K562 (cell line): ENCODE data around the gene NT5DC4. TPM values are rescaled to one million over a fixed set of nuclear protein-coding genes. Genes with fewer than 3 reads are reported as not detected.

Experiments
- HMGN3 ChIP-seq: IDR thresholded peaks from 2 replicates; pipeline ENCODE4 v1.6.1; 2011; ENCODE audit warnings: borderline replicate concordance, low read depth, mild to moderate bottlenecking, mixed read lengths, low read length; ENCODE audit not compliant: insufficient read length; ENCODE audit errors: extremely low read depth
- HNRNPK ChIP-seq: fragments of 200-400 bp; formaldehyde crosslinking; IDR thresholded peaks from one replicate; pipeline ENCODE4 v1.6.1; 2018; ENCODE audit warnings: mild to moderate bottlenecking, low read depth, low read length; ENCODE audit not compliant: poor library complexity, severe bottlenecking
- MEIS2 ChIP-seq: fragments of 450-650 bp; IDR thresholded peaks from 2 replicates; pipeline ENCODE4 v1.6.1; 2014; ENCODE audit warnings: mild to moderate bottlenecking; ENCODE audit not compliant: partially characterized antibody
- POLR2A ChIP-seq: fragments of 450-650 bp; conservative IDR thresholded peaks from 2 replicates; pipeline ENCODE4 v1.6.1; 2016
- RUNX1 ChIP-seq: sonication (generic); IDR thresholded peaks from 2 replicates; pipeline ENCODE4 v1.6.1; 2016; ENCODE audit warnings: antibody characterized with exemption, low read depth
- SIN3B ChIP-seq: fragments of 450-650 bp; IDR thresholded peaks from 2 replicates; pipeline ENCODE4 v1.6.1; 2017; ENCODE audit warnings: low read depth, mild to moderate bottlenecking, moderate library complexity
- SMARCE1 ChIP-seq: fragments of 450-650 bp; IDR thresholded peaks from 2 replicates; pipeline ENCODE4 v1.7.1; 2016; ENCODE audit warnings: mild to moderate bottlenecking
- STAT5A ChIP-seq: IDR thresholded peaks from 2 replicates; pipeline ENCODE4 v1.6.1; 2012; ENCODE audit warnings: low read length, inconsistent platforms, borderline replicate concordance
- ZFP30 ChIP-seq: fragments of 250-450 bp; sonication (Bioruptor Pico); IDR thresholded peaks from 2 replicates; pipeline ENCODE4 v1.8.0; 2022; ENCODE audit warnings: moderate library complexity, mild to moderate bottlenecking, inconsistent platforms, borderline replicate concordance
- ZNF146 ChIP-seq: IDR thresholded peaks from one replicate; pipeline ENCODE4 v1.6.1; 2018; ENCODE audit warnings: missing compliant biosample characterization; ENCODE audit not compliant: unreplicated experiment
- ZNF41 ChIP-seq: fragments of 250-450 bp; sonication (Bioruptor Pico); conservative IDR thresholded peaks from 2 replicates; pipeline ENCODE4 v1.4.0; 2020; ENCODE audit warnings: mild to moderate bottlenecking
- ZNF830 ChIP-seq: fragments of 250-450 bp; sonication (Bioruptor Pico); IDR thresholded peaks from 2 replicates; pipeline ENCODE4 v1.5.0; 2021; ENCODE audit warnings: mild to moderate bottlenecking
- polyA plus RNA-seq, 8 experiments: library from polyadenylated mRNA; depleted of rRNA in 4 of 8; stranded (reverse) in 5 of 8; unstranded in 3 of 8; fragments of >200 nt; fragmentation: Nextera tagmentation in 2 of 8; fragmentation: Illumina TruSeq in 1 of 8; extraction: Ambion mirVana in 2 of 8; extraction: Trizol in 1 of 8; gene quantifications; 2 replicates each; pipeline versions ENCODE4 v1.2.1 to v1.2.3, GENCODE V29; 2011 to 2014; ENCODE audit warnings: inconsistent platforms in 1 of 8, missing spikeins in 1 of 8
- total RNA-seq, 7 experiments: library from RNA; depleted of rRNA in 6 of 7; stranded (reverse); fragments of >200 nt in 6 of 7; fragmentation: Illumina TruSeq in 2 of 7; extraction: Trizol in 2 of 7; gene quantifications; 2 replicates each; pipeline versions ENCODE4 v1.2.1 to v1.2.3, GENCODE V29; 2011 to 2021; ENCODE audit warnings: low replicate concordance in 1 of 7
- TF ChIP-seq, protein P1 (sequence below): sonication (generic); formaldehyde crosslinking; IDR thresholded peaks from 2 replicates; pipeline ENCODE4 v1.8.1; 2023; ENCODE audit warnings: mild to moderate bottlenecking, missing genetic modification reagents
- TF ChIP-seq, protein P2 (sequence below), 2 experiments: IDR thresholded peaks in 1 of 2; conservative IDR thresholded peaks in 1 of 2; 2 replicates each; pipeline ENCODE4 v1.6.1; 2016; ENCODE audit warnings: low read depth in 2 of 2, mild to moderate bottlenecking in 1 of 2, missing compliant biosample characterization in 1 of 2, missing genetic modification characterization in 1 of 2, moderate library complexity in 1 of 2
- TF ChIP-seq, protein P3 (sequence below): sonication (generic); formaldehyde crosslinking; IDR thresholded peaks from 2 replicates; pipeline ENCODE4 v1.8.1; 2023; ENCODE audit warnings: missing genetic modification reagents, mild to moderate bottlenecking, borderline replicate concordance
- TF ChIP-seq, protein P4 (sequence below): fragments of 450-650 bp; IDR thresholded peaks from 2 replicates; pipeline ENCODE4 v1.6.1; 2017; ENCODE audit warnings: mild to moderate bottlenecking, moderate library complexity

The NT5DC4 gene
- total and polyA plus RNA-seq, 9 of the 15 experiments (the other 6 are each of a cell fraction or from before 2014, with no cell fraction given): 0.44 to 6.9 (median 2.5) TPM

DNA sequence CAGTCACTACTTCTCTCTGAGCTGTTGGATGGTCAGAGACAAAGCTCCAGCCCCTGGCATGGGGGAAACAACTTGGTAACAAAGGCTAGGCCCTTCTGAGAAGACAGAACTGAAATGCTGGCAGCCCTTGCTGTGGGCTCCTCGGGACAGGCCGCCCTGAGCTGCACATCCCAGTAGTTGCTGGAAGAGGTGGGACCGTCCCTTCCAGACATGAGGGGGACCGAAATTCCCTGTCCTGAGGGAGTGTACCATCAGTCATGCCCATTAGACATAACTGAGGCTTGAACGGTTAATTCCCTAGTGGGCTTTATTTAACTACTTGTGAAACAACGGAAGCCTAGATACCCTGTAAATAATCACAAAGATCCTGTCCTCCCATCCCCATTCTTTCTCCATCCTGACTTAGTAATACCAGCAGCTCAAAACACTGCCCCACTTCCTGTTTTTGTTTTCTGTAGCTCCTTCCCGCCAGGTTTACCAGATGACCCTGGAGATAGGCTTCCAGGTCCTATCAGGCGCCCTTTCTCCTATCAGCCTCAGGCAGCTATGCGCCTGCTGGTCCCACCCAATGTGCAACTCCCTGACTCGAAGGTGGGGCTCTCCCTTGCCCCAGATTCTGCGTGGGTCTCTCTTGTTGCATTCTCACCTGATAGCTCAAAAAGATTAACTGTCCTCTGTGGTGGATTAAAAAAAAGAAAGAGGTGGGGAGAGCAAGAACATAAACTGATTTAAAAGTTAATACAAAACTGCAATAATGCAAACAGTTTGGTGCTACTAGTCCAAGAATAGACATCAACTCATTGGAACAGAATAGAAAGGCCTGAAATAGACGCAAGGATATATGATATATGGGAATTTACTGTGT, 37.0 kb upstream of the NT5DC4 start (continued):
- TF ChIP-seq, protein P1, sequence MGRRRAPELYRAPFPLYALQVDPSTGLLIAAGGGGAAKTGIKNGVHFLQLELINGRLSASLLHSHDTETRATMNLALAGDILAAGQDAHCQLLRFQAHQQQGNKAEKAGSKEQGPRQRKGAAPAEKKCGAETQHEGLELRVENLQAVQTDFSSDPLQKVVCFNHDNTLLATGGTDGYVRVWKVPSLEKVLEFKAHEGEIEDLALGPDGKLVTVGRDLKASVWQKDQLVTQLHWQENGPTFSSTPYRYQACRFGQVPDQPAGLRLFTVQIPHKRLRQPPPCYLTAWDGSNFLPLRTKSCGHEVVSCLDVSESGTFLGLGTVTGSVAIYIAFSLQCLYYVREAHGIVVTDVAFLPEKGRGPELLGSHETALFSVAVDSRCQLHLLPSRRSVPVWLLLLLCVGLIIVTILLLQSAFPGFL: no peak
- TF ChIP-seq, protein P2, sequence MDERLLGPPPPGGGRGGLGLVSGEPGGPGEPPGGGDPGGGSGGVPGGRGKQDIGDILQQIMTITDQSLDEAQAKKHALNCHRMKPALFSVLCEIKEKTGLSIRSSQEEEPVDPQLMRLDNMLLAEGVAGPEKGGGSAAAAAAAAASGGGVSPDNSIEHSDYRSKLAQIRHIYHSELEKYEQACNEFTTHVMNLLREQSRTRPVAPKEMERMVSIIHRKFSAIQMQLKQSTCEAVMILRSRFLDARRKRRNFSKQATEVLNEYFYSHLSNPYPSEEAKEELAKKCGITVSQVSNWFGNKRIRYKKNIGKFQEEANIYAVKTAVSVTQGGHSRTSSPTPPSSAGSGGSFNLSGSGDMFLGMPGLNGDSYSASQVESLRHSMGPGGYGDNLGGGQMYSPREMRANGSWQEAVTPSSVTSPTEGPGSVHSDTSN (CRISPR knock-in tag; IDR thresholded peaks at IDR 0.05; ENCODE audit: low read depth): no peak
- TF ChIP-seq, protein P2 (tag; conservative IDR thresholded peaks at IDR 0.05; ENCODE audit: low read depth): no peak; the same call in 1 of the 2 replicates
- TF ChIP-seq MEIS2 (peak; percentile 40), RUNX1 (no peak), ZNF830 (CRISPR knock-in tag) (no peak), SIN3B (no peak), ZFP30 (CRISPR knock-in tag) (no peak), ZNF41 (CRISPR knock-in tag) (no peak), HNRNPK (no peak), ZNF146 (no peak), SMARCE1 (peak; percentile 90), POLR2A (no peak), STAT5A (peak; percentile 86), HMGN3 (no peak)
- TF ChIP-seq, protein P3, sequence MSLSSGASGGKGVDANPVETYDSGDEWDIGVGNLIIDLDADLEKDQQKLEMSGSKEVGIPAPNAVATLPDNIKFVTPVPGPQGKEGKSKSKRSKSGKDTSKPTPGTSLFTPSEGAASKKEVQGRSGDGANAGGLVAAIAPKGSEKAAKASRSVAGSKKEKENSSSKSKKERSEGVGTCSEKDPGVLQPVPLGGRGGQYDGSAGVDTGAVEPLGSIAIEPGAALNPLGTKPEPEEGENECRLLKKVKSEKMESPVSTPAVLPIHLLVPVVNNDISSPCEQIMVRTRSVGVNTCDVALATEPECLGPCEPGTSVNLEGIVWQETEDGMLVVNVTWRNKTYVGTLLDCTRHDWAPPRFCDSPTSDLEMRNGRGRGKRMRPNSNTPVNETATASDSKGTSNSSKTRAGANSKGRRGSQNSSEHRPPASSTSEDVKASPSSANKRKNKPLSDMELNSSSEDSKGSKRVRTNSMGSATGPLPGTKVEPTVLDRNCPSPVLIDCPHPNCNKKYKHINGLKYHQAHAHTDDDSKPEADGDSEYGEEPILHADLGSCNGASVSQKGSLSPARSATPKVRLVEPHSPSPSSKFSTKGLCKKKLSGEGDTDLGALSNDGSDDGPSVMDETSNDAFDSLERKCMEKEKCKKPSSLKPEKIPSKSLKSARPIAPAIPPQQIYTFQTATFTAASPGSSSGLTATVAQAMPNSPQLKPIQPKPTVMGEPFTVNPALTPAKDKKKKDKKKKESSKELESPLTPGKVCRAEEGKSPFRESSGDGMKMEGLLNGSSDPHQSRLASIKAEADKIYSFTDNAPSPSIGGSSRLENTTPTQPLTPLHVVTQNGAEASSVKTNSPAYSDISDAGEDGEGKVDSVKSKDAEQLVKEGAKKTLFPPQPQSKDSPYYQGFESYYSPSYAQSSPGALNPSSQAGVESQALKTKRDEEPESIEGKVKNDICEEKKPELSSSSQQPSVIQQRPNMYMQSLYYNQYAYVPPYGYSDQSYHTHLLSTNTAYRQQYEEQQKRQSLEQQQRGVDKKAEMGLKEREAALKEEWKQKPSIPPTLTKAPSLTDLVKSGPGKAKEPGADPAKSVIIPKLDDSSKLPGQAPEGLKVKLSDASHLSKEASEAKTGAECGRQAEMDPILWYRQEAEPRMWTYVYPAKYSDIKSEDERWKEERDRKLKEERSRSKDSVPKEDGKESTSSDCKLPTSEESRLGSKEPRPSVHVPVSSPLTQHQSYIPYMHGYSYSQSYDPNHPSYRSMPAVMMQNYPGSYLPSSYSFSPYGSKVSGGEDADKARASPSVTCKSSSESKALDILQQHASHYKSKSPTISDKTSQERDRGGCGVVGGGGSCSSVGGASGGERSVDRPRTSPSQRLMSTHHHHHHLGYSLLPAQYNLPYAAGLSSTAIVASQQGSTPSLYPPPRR (CRISPR knock-in tag): no peak
- TF ChIP-seq, protein P4, sequence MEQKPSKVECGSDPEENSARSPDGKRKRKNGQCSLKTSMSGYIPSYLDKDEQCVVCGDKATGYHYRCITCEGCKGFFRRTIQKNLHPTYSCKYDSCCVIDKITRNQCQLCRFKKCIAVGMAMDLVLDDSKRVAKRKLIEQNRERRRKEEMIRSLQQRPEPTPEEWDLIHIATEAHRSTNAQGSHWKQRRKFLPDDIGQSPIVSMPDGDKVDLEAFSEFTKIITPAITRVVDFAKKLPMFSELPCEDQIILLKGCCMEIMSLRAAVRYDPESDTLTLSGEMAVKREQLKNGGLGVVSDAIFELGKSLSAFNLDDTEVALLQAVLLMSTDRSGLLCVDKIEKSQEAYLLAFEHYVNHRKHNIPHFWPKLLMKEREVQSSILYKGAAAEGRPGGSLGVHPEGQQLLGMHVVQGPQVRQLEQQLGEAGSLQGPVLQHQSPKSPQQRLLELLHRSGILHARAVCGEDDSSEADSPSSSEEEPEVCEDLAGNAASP: no peak
